ENCODE measurements around the gene BRF1.

Gene BRF1

GRCh38 chr14:105162669-105162979, 138.2 kb downstream of the BRF1 start:
- TF ChIP-seq EZH2phosphoT487 (IDR thresholded peaks at IDR 0.05; ENCODE audit: borderline replicate concordance) (no peak), CTCF (conservative IDR thresholded peaks at IDR 0.05; ENCODE audit: low read length) (no peak)
- Histone ChIP-seq H3K4me2 (ENCODE audit: low read depth, low read length, poor library complexity, severe bottlenecking) (peak overlapping the region; percentile 22), H3F3A (ENCODE audit: low read depth) (no peaks in the 10 kb centered on the region; the same call in 1 of the 2 replicates), H4K20me1 (ENCODE audit: insufficient read depth, low read length, poor library complexity, severe bottlenecking) (no peaks in the 10 kb centered on the region), H3K4me1 (ENCODE audit: insufficient read depth, low read length, poor library complexity, severe bottlenecking) (peaks cover 39% of the 10 kb centered on the region), H3K4me3 (ENCODE audit: low read length, poor library complexity, severe bottlenecking) (no peak overlapping the region), H3K79me2 (ENCODE audit: insufficient read depth, low read length) (no peaks in the 10 kb centered on the region), H3K9me2 (replicated peaks; ENCODE audit: low read depth, low read length) (no peaks in the 10 kb centered on the region), H3K27me3 (ENCODE audit: insufficient read depth, low read length, poor library complexity, severe bottlenecking) (no peaks in the 10 kb centered on the region), H3K9ac (ENCODE audit: low read depth, low read length, poor library complexity, severe bottlenecking) (no peak overlapping the region), H3K9me3 (ENCODE audit: insufficient read depth, low read depth, low read length) (no peaks in the 10 kb centered on the region), H3K36me3 (ENCODE audit: insufficient read depth, low read length) (no peaks in the 10 kb centered on the region), H2AFZ (ENCODE audit: low read length) (no peak overlapping the region)

- H3K27me3 ChIP-seq (ENCODE audit: insufficient read depth, low read length, poor library complexity, severe bottlenecking) = no peaks in the 10 kb centered on the region
- no peaks in the 10 kb centered on the region; the same call in 1 of the 2 replicates for H3F3A ChIP-seq (ENCODE audit: low read depth)
- H3K4me3 ChIP-seq (ENCODE audit: low read length, poor library complexity, severe bottlenecking) = no peak overlapping the region
- peaks cover 39% of the 10 kb centered on the region for H3K4me1 ChIP-seq (ENCODE audit: insufficient read depth, low read length, poor library complexity, severe bottlenecking)
- no peaks in the 10 kb centered on the region for H3K9me2 ChIP-seq (replicated peaks; ENCODE audit: low read depth, low read length)
- H4K20me1 ChIP-seq (ENCODE audit: insufficient read depth, low read length, poor library complexity, severe bottlenecking) = no peaks in the 10 kb centered on the region
- H3K79me2 ChIP-seq (ENCODE audit: insufficient read depth, low read length) = no peaks in the 10 kb centered on the region
- H3K36me3 ChIP-seq (ENCODE audit: insufficient read depth, low read length) = no peaks in the 10 kb centered on the region
- TF ChIP-seq CTCF (conservative IDR thresholded peaks at IDR 0.05; ENCODE audit: low read length) (no peak), EZH2phosphoT487 (IDR thresholded peaks at IDR 0.05; ENCODE audit: borderline replicate concordance) (no peak)
- no peak overlapping the region for H3K9ac ChIP-seq (ENCODE audit: low read depth, low read length, poor library complexity, severe bottlenecking)
- no peaks in the 10 kb centered on the region for H3K9me3 ChIP-seq (ENCODE audit: insufficient read depth, low read depth, low read length)
- H2AFZ ChIP-seq (ENCODE audit: low read length) = no peak overlapping the region
- peak overlapping the region; percentile 22 for H3K4me2 ChIP-seq (ENCODE audit: low read depth, low read length, poor library complexity, severe bottlenecking)
Observed at GRCh38 chr14:105161964-105162668, 138.7 kb downstream of the BRF1 start.

GRCh38 chr14:105161309-105161708, 139.5 kb downstream of the BRF1 start:
- H3K4me2 ChIP-seq (ENCODE audit: low read depth, low read length, poor library complexity, severe bottlenecking) = peak overlapping the region; percentile 35

More at GRCh38 chr14:105161309-105161708, 139.5 kb downstream of the BRF1 start:
- no peak for TF ChIP-seq CTCF (conservative IDR thresholded peaks at IDR 0.05; ENCODE audit: low read length)
- H3K9ac ChIP-seq (ENCODE audit: low read depth, low read length, poor library complexity, severe bottlenecking) = no peak overlapping the region
- H3K36me3 ChIP-seq (ENCODE audit: insufficient read depth, low read length) = no peaks in the 10 kb centered on the region
- H3K4me1 ChIP-seq (ENCODE audit: insufficient read depth, low read length, poor library complexity, severe bottlenecking) = peaks cover 39% of the 10 kb centered on the region
- no peaks in the 10 kb centered on the region for H4K20me1 ChIP-seq (ENCODE audit: insufficient read depth, low read length, poor library complexity, severe bottlenecking)
- no peaks in the 10 kb centered on the region; the same call in 1 of the 2 replicates for H3F3A ChIP-seq (ENCODE audit: low read depth)
- no peak overlapping the region for H2AFZ ChIP-seq (ENCODE audit: low read length)
- H3K9me3 ChIP-seq (ENCODE audit: insufficient read depth, low read depth, low read length) = no peaks in the 10 kb centered on the region
- no peaks in the 10 kb centered on the region for H3K27me3 ChIP-seq (ENCODE audit: insufficient read depth, low read length, poor library complexity, severe bottlenecking)
- H3K79me2 ChIP-seq (ENCODE audit: insufficient read depth, low read length) = no peaks in the 10 kb centered on the region
- H3K4me3 ChIP-seq (ENCODE audit: low read length, poor library complexity, severe bottlenecking) = no peak overlapping the region
- H3K9me2 ChIP-seq (replicated peaks; ENCODE audit: low read depth, low read length) = no peaks in the 10 kb centered on the region
